ENCODE measurements around the gene PKIG. TPM values are rescaled to one million over a fixed set of nuclear protein-coding genes. Genes with fewer than 3 reads are reported as not detected.
"Not testable (repeated sequence)": the region's sequence is repeated elsewhere in the genome, so short reads cannot be mapped to it uniquely, and the experiment has no call there.

PKIG gene
- total RNA-seq, 2 experiments from 2014 or later: 3.3 to 5.1 TPM

GRCh38 chr20:44574372-44574771, 8.0 kb upstream of the PKIG start:
- Mint-ChIP-seq H3K27me3 (no peaks in the 10 kb centered on the region), H3K4me3 (no peak overlapping the region), H3K27ac (no peak overlapping the region), H3K4me1 (peaks cover 28% of the 10 kb centered on the region), H3K9me3 (peaks cover 2% of the 10 kb centered on the region), H3K36me3 (ENCODE audit: low read depth) (no peaks in the 10 kb centered on the region)
- ChIA-PET POLR2A (no interaction called here), CTCF (no interaction called here)
- no peak for DNase-seq

DNA sequence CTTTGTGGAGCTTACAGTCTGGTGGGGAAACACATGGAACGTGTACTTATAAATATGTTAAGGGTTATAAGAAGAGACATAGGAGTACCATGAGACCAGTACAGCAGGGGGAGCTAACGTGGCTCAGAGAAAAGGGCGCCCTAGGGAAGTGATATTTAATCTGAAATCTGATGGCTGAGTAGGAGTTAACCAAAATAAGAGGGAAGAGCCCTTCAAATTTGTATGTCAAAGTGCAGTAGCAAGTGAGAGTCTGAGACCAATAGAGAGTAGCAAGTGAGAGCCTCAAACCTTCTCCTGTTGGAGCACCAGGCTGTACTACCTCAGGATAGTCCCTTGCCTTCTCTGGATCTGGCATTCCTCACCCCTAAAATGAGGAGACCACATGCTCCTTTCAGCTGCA, 6.1 kb upstream of the PKIG start:
- ChIA-PET CTCF (interaction anchor here (0.5 to 2.5 kb wide), 5 partner anchors 9 to 40 kb away, joined by 3 to 9 read pairs (median 3); no protein-coding TSS in a partner anchor), POLR2A (no interaction called here)
- Mint-ChIP-seq H3K27me3 (no peaks in the 10 kb centered on the region), H3K4me1 (peaks cover 22% of the 10 kb centered on the region), H3K9me3 (peaks cover 2% of the 10 kb centered on the region), H3K4me3 (no peak overlapping the region), H3K27ac (no peak overlapping the region), H3K36me3 (ENCODE audit: low read depth) (no peaks in the 10 kb centered on the region)
- no peak for DNase-seq

- no peak for DNase-seq
- Mint-ChIP-seq H3K4me3 (no peak overlapping the region), H3K4me1 (peaks cover 19% of the 10 kb centered on the region), H3K36me3 (ENCODE audit: low read depth) (no peaks in the 10 kb centered on the region), H3K9me3 (peaks cover 2% of the 10 kb centered on the region), H3K27ac (no peak overlapping the region), H3K27me3 (no peaks in the 10 kb centered on the region)
- ChIA-PET CTCF (interaction anchor here (0.6 to 0.7 kb wide), 2 partner anchors 31 to 1804 kb away, joined by 3 read pairs; no protein-coding TSS in a partner anchor), POLR2A (no interaction called here)
Measured at GRCh38 chr20:44579313-44580081, 2.9 kb upstream of the PKIG start.

DNA sequence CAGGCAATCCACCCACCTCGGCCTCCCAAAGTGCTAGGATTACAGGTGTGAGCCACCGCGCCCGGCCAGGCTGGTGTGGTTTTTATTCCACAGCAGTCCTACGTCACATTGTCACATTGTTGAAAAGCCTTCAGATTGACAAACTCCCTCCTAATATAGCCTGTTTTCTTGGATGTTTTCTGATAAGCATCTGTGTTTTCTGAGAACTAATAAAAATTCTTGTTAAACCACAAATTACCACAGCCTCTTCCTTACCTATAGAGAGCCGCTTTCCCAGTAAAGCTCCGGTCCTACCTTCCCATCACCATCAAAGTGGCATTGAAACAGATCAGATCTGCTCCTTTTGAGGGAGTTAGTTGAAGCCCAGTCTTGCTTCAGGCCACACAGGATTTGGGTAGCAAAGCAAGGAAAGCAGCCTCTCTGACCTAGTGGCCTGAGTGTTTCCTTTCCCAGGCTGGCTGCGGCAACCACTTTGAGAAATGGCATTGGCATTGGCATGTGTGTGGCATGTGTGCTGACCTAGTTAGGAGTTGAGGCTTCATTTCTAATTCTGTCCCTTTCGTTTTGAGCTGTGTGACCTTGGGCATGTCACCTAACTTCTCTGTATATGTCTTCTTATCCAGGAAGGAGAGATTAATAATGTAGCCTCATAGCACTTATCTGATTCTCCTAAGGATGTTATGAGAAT, 1.7 kb upstream of the PKIG start:
- no peak for DNase-seq
- no peak overlapping the region for H3K4me3 Mint-ChIP-seq
- H3K36me3 Mint-ChIP-seq (ENCODE audit: low read depth): no peaks in the 10 kb centered on the region
- peaks cover 25% of the 10 kb centered on the region for H3K4me1 Mint-ChIP-seq
- H3K9me3 Mint-ChIP-seq: peaks cover 2% of the 10 kb centered on the region
- no peak overlapping the region for H3K27ac Mint-ChIP-seq
- no peaks in the 10 kb centered on the region for H3K27me3 Mint-ChIP-seq
- ChIA-PET POLR2A (no interaction called here), CTCF (no interaction called here)

DNA sequence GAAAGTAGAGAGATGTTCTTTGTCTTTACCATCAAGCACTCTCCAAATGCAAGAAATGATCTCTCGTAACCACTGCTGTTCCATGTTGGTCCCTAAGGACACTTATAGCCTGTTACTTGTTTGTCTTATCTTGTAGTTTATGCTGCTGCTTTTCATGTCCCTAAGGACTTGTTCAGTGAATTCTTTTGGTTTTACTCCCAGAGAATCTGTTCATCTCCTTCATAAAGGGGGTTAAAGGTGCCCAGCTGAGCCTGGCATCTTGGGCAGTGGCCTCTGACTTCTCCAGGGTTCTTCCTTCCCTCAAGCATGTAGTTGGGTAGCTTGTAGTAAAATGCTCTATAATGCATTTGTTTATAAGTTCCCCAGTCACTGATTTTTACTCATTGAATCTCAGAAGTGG, 864 bp upstream of the PKIG start:
- H3K4me1 Mint-ChIP-seq: peaks cover 23% of the 10 kb centered on the region
- peaks cover 2% of the 10 kb centered on the region for H3K9me3 Mint-ChIP-seq
- H3K4me3 Mint-ChIP-seq: no peak overlapping the region
- H3K36me3 Mint-ChIP-seq (ENCODE audit: low read depth): no peaks in the 10 kb centered on the region
- ChIA-PET POLR2A (no interaction called here), CTCF (no interaction called here)
- H3K27me3 Mint-ChIP-seq: no peaks in the 10 kb centered on the region
- no peak overlapping the region for H3K27ac Mint-ChIP-seq
- DNase-seq: no peak

DNA sequence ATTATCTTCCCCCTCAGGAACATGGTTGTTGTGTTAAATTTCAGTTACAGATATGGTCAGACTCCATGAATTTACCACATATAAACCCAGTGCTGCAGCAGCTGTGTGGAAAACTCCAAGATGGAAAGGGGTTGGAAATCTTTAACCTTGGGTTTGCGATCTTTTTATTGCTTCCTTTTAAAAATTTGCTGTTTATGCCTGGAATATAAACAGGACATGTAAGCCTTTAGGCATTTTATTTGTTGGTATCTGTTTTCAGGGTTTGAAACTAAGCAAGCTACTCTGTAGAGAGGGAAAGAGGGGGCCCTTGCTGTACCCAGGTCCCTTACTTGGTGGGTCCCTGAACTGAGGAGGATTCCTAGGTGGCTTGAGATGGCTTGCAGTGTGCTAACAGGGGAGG, 778 bp downstream of the PKIG start:
- ChIA-PET CTCF (no interaction called here), POLR2A (no interaction called here)
- Mint-ChIP-seq H3K27ac (no peak overlapping the region), H3K27me3 (no peaks in the 10 kb centered on the region), H3K9me3 (peaks cover 2% of the 10 kb centered on the region), H3K4me1 (peaks cover 18% of the 10 kb centered on the region), H3K36me3 (ENCODE audit: low read depth) (no peaks in the 10 kb centered on the region), H3K4me3 (no peak overlapping the region)
- DNase-seq: no peak

DNA sequence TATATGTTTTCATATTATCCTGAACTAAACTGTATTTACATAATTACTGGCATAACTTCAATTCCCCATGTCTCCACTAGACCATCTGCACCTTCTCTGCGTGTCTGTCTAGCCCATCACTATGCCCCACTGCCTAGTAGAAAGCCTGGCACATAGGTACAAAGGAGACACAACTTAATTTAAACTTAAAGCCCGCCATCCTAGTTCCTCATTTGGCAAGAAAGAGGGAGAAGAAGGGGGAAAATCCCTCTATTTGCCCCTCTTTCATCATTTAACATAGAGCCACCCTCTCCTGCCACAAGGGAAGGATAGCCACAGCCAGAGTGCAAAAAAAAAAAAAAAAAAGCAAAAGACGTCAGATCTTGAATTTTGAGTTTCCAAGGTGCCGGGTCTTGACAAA, 1.8 kb downstream of the PKIG start:
- no peak for DNase-seq
- Mint-ChIP-seq H3K27ac (no peak overlapping the region), H3K4me1 (peaks cover 16% of the 10 kb centered on the region), H3K27me3 (no peaks in the 10 kb centered on the region), H3K36me3 (ENCODE audit: low read depth) (no peaks in the 10 kb centered on the region), H3K4me3 (no peak overlapping the region), H3K9me3 (no peaks in the 10 kb centered on the region)
- POLR2A ChIA-PET: no interaction called here
- CTCF ChIA-PET: interaction anchor here (2.7 kb wide), 1 partner anchor 8 kb away, joined by 9 read pairs; no protein-coding TSS in a partner anchor

GRCh38 chr20:44585057-44585963, 2.9 kb downstream of the PKIG start:
- DNase-seq: no peak
- Mint-ChIP-seq H3K27me3 (no peaks in the 10 kb centered on the region), H3K27ac (no peak overlapping the region), H3K9me3 (no peaks in the 10 kb centered on the region), H3K36me3 (ENCODE audit: low read depth) (no peaks in the 10 kb centered on the region), H3K4me3 (no peak overlapping the region), H3K4me1 (peaks cover 16% of the 10 kb centered on the region)
- CTCF ChIA-PET: interaction anchor here (0.6 to 2.7 kb wide), 3 partner anchors 9 to 69 kb away, joined by 3 to 9 read pairs (median 7); no protein-coding TSS in a partner anchor
- POLR2A ChIA-PET: no interaction called here

GRCh38 chr20:44586289-44586911, 4.0 kb downstream of the PKIG start:
- ChIA-PET POLR2A (no interaction called here), CTCF (interaction anchor here (1.6 to 2.7 kb wide), 2 partner anchors 11 to 12 kb away, joined by 7 to 9 read pairs; no protein-coding TSS in a partner anchor)
- H3K4me3 Mint-ChIP-seq: no peak overlapping the region
- no peaks in the 10 kb centered on the region for H3K27me3 Mint-ChIP-seq
- no peaks in the 10 kb centered on the region for H3K36me3 Mint-ChIP-seq (ENCODE audit: low read depth)
- DNase-seq: no peak
- H3K4me1 Mint-ChIP-seq: peaks cover 13% of the 10 kb centered on the region
- no peaks in the 10 kb centered on the region for H3K9me3 Mint-ChIP-seq
- H3K27ac Mint-ChIP-seq: no peak overlapping the region

DNA sequence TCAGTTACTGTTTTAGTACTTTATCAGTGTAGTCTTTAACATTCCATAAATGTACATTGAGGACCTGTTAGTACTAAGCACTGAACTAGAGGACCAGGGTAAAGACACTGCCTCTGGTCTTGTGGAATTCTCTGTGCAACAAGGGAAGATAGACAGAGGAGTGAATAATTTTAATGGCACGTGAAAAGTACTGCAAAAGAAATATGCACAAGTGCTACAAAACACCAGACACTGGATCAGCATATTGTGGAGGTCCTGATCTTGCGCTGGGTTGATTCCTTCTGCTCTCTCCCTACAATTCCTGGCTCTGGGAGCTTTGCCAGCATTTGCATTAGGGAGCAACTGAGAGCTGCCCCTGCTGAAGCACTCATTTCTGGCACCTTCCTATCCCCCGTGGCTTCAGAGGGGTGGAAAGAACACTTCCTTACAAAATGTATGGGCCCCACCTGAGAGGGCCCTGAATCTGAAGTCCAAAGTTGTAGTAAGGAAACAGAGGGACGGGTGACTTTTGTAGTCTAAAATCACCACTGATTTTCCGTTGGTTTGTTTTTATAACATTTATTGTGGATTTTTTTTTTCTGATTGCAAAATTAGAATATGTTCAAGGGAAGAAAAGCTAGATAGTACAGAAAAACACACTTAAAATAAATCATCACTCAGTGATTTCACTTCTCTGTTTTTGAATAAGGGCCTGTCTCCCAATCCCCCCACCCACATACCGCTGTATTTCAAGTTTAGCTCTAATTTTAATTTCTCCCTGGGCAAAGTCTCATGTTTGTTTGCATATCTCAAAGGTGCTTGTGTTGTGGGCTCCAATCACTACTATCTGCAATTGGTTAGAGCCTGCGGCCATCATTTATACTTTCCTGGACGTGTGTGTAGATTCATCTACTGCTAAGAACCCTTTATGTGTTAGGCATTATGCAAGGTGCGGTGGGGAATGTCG, 4.9 kb downstream of the PKIG start:
- no peak overlapping the region for H3K27ac Mint-ChIP-seq
- ChIA-PET POLR2A (no interaction called here), CTCF (interaction anchor here (1.6 to 2.7 kb wide), 2 partner anchors 11 kb away, joined by 7 to 9 read pairs; no protein-coding TSS in a partner anchor)
- H3K4me3 Mint-ChIP-seq: no peak overlapping the region
- H3K4me1 Mint-ChIP-seq: peaks cover 11% of the 10 kb centered on the region
- no peaks in the 10 kb centered on the region for H3K9me3 Mint-ChIP-seq
- H3K36me3 Mint-ChIP-seq (ENCODE audit: low read depth): no peaks in the 10 kb centered on the region
- no peaks in the 10 kb centered on the region for H3K27me3 Mint-ChIP-seq
- no peak for DNase-seq

- H3K4me3 Mint-ChIP-seq; H3K36me3 Mint-ChIP-seq (ENCODE audit: low read depth); H3K27me3 Mint-ChIP-seq; H3K9me3 Mint-ChIP-seq; POLR2A ChIA-PET; H3K27ac Mint-ChIP-seq; DNase-seq: not testable (repeated sequence)
- CTCF ChIA-PET: interaction anchor here (1.3 kb wide), 1 partner anchor 10 kb away, joined by 3 read pairs; no protein-coding TSS in a partner anchor
- H3K4me1 Mint-ChIP-seq: peaks cover 11% of the 10 kb centered on the region
Measured at GRCh38 chr20:44588321-44588720, 5.9 kb downstream of the PKIG start.

GRCh38 chr20:44589537-44589936, 7.2 kb downstream of the PKIG start:
- Mint-ChIP-seq H3K4me1 (peaks cover 11% of the 10 kb centered on the region), H3K4me3 (no peak overlapping the region), H3K27me3 (no peaks in the 10 kb centered on the region), H3K36me3 (ENCODE audit: low read depth) (no peaks in the 10 kb centered on the region), H3K9me3 (no peaks in the 10 kb centered on the region), H3K27ac (no peak overlapping the region)
- no peak for DNase-seq
- ChIA-PET CTCF (no interaction called here), POLR2A (no interaction called here)

All from activated CD4-positive, alpha-beta T cell treated with anti-CD3 and anti-CD28 coated beads, Interleukin-2, amount 10 ng/mL, durations not matched to agents 7 days and 5 days (primary cell).